GM21723 (cell line): ENCODE results near the gene CUEDC1.

Experiments used
- ATAC-seq: cut with Tn5 transposase; IDR thresholded peaks from one replicate; pipeline ENCODE4 v1.9.1; 2021; ENCODE audit warnings: mild to moderate bottlenecking, moderate library complexity; ENCODE audit not compliant: unreplicated experiment

Gene CUEDC1

DNA sequence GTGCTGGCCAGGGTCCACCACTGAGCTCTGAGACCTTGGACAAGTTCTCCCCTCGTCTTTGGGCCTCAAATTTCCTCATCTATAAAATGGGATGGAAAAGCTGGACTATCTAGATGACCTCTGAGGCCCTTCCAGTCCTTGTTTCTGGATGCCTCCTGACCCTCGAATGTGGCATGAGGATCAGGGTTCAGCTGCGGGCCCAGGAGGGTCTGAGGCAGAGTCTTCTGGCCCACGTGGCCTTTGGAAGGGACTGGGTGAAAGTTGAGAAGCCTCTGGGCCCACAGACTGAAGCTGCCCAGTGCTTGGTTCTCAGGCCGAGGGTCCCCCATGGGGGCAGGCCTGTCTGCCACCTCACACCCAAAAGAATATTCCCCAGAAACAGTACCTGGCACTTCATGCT, 88.5 kb downstream of the CUEDC1 start:
- ATAC-seq = no peak

DNA sequence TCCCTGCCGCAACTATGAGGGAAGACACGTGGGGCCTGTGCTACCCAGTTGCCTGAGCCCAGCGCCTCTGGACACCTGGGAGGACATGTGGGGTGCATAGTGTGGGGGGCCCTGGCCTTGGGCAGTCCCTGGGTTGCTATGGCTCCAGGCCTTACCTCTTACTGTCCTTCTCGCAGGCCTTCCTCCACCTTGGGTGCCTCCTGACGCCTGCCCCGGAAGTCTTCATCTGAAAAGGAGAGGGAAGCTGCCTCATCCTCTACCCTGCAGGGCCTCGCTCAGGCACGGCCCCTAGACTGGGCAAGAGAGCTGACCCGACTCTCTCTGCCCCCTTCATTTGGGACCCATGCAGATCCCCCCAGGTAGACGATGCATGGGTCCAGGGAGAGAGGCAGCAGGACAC, 88.9 kb downstream of the CUEDC1 start:
- ATAC-seq = no peak

DNA sequence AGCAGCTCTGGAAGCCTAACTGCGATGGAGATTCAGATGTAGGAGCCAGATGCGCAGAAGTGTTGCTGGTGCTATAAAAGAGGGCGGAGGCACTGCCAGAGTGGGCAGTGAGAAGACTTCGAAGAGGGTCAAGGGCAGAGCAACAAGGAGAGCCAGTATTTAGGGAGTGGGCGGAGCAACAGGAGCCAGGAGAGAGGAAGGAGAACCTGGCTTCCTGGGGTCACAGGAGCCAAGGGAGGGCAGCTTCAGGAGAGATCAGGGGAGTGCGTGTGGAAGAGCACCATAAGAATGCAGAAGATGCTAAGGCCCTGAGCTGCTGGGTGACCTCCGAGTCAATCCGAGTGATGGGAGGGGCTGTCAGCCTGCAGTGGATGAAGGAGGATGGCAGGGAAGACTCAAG, 90.9 kb downstream of the CUEDC1 start:
- no peak for ATAC-seq

DNA sequence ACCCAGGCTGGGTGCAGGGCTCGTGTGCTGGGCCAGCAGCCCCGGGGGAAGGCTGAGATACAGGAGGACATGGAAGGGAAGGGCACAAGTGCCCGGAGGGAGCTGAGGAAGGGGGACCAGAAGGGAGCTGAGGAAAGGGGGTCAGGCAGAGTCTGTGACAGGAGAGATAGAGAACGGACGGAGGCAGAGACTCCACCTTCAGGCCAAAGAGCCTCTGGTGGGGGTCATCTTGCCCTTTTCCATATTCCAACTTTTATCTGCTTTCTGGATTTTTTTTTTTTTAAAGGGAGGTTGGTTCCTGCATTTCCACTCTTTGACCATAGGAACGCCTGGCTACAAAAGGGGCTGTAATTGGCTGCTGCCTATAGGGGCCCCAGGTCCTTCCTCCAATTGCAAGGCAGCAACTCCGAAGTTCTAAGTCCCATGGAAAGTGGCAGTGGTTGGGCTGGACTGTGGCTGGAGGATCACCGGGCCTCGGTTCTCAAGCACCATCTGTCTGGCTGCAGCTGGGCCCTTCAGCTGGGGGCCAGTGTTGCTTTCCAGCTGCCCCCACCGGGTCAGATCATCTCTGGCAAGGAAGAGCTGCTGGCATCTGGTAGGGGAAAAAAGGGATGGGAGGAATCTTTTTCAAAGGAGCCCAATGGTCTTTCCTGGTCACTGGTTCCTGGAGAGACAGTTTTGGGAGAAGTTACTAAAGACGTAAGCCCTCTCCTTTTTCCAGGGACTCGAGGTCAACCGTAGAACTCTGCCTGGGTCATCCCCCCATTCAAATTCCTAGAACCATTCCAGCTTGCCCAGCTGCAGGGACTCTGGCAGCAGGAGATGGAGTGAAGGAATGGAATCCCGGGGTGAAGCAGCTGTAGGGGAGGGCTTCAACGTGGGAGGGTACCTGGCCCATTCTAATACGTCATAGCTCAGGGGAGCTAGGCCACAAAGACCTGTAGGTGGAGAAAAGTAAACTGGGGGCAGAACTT, 92.2 kb downstream of the CUEDC1 start:
- ATAC-seq = no peak

DNA sequence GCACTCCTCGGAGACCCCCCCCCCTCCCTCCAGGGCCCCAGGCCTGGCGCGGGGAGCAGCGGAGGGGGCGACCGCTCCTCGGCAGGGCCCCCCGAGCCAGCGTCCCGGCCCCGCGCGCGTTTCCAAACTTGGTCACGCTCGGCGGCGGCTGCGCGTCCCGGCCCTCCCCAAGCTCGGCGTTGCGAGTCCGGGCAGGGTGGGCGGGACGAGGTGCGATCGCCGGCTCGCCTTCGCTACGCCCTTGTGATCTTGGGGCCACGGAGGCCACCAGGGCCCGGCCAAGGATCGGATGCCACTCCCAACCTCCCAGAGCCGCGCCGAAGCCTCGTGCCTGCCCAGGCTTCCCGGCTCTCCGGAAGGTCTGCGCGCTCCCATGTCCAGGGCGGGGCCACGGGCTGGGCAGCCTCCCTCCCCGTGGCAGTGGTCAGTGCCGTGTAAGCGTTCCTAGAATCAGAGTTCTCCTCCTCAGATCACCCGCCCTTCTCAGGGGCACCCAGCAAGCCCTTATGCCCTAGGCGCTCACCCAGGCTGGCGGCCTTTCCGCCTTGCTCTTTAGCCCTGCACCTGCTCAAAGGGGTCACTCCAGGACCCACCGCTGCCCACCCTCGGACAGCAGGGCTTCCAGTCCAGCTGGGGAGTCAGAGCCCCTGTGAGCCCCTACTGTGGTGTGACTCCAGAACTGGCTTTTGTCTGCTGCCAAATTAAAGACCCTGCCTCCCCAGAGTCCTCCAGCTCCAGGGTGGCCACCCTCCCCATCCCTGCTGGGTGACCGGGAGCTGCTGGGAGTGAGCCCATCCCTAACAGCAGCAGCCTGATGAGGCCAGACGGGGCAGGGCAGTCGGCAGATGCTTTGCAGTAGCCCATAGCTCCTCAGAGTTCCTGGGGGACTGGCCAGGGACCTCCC, 93.2 kb downstream of the CUEDC1 start:
- no peak for ATAC-seq

DNA sequence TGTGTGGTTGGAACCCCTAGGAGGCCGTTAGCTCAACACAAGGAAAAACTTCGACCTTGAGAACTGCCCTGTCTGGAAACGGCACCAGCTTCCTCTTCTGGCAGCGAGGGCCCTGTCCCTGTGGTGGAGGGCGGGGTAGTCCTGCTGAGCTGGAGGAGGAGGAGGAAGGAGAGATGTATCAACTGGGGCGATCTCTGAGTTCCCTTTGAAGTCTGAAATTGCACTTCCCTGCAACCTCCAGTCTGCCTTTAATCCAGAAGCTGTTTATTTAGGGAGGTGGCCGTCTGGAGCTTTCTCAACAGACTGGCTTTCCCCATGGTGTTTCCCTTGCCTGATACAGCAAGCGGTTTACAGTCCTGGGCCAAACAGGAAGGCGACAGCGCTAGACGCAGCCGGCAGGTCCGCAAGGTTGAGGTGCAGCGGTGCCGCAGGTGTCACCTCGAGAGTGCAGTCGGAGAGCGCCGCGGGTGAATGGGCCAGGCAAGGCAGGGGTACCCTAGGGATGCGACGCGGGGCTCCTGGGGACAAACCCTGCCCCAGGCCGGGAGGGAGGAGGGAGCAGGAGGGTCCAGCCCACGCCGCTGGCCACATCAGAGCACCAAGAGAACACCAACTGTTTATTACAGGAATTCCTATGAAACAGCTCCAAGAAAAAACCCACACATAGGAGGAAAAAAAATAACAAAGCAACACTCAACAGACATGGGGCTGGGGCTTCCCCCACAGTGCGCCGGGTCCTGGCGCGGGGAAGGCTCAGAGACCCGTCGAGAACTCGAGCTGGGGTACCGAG, 94.0 kb downstream of the CUEDC1 start:
- ATAC-seq = no peak

DNA sequence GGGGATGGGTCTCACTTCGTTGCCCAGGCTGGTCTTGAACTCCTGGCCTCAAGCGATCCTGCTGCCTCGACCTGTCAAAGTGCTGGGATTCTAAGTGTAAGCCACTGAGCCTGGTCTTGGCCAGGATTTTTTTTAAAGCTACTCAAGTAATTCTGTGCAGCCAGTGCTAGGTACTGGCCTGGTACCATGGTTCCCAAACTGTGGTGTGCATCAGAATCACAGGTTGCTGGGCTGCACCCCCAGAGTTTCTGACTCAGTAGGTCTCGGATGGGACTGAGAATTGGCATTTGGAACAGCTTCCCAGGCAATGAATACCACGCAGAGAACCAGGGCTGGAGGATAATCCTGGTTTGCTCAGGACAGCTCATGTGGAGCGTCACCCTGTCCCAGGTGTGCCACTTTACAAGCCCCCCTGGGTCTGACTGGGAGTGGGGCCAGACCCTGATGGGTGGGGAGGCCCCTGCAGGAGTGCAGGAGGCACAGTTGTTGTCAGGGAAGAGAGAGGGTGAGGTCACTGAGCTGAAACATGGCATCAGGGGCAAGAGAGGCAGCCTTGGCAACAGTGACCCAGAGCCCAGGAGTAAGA, 94.7 kb downstream of the CUEDC1 start:
- no peak for ATAC-seq

DNA sequence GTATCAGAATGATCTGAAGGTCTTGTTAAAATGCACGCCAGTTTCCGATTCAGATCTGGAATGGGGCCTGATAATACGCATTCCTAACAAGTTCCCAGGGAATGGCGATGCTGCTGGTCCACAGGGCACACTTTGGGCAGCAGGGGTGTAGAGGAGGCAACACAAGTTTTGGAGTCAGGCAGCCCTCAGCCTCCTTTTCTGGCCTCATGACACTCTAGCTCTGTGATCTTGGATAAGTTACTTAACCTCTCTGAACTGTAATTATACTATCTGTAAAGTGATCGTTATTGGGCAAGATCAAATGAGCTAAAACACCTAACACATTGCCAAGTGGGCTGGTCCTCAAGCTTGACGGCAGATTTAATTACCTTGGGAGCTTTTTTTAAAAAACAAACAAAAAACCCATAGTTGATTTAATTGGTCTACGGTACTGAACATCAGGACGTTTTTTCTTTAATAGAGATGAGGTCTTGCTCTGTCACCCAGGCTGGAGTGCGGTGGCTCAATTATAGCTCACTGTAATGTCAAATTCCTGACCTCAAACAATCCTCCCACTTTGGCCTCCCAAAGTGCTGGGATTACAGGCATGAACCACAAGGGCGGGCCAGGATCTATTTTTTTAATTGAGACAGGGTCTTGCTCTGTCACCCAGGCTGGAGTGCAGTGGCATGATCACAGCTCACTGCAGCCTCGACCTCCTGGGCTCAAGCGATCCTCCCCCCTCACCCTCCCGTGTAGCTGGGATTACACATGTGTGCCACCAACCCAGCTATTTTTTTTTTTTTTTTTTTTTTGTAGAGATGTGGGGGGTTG, 95.4 kb downstream of the CUEDC1 start:
- ATAC-seq = no peak

DNA sequence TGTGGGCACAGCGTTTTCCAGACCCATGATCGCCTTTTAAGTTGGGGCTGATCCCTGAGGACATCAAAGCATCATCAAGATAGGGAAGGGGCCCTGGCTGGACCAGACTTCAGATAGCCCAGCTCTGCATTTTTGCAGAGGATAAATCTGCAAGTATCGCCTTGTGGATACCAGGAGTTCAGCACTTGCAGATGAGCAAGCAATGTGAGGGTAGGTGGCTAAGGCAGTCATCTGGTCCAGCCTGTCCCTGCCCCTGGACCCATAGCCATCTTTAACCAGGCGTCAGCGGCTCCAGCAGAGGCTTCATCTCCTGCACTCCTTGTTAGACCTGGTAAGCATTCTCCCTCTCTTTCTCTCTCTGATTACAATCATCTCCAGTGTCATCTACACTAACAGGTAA, 96.4 kb downstream of the CUEDC1 start:
- ATAC-seq = no peak

DNA sequence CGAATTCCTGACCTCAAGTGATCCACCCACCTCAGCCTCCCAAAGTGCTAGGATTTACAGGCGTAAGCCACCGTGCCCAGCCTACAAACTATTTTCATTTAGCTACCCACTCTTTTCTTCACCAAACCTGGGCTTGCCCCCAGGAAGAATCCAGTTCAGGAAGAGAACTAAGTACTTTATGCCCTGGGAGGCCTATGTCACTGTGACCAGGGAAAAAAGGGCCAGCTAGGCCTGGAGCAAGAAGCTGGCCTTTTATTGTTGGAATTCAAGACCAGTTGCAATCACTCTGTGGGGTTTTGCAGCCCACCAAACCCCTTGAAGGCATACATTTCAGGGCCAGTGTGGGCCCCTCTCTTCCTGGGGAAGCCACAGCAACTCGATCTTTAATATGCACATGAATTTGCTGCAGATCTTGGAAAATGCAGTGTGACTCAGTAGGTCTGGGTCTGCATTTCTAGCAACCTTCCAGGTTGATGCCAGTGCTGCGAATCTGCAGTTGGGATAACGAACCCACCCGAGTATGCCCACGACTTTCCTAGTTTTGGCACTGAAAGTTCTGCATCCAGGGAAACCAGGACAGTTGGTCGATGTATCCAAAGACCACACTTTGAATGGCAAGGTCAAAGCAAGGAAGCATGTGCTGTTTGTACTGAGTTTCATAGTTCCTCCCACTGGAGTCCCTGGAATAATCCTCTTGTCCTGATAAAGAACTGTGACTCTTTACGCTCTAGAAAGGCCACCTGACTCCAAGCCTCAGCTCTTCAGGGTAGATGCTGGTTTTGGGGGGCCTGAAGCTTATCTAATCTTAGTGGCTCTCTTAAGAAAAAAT, 98.2 kb downstream of the CUEDC1 start:
- ATAC-seq = no peak

DNA sequence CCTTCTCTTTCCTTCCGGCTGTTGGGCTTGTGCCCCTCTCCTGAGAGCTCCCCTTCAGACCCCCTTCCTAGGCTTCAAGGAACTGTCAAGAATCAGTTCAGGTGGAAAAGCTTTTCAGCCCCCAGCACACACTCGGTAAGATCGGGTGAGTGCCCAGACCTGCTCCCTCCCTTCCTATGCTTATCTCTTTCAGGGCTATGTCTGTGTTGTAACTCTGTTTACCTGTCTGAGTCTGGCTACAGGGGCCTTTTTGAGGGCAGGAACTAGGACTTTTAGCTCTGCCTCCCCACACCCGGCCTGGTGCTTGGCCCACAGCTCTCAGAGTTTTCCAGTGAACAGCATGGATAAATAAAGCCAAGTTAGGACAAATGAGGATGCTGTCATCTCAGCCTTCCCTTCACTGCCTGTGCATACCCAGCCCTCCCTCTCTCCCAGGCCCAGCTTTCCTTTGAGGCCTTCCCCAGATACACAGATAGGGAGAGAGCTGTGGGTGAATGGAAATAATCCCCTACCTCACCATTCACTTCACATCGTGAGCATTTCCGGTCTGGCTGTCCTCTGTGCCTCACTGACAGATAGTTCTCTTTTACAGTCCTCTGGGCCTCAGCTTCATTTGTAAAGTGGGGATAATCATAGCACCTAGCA, 99.7 kb downstream of the CUEDC1 start:
- no peak for ATAC-seq

DNA sequence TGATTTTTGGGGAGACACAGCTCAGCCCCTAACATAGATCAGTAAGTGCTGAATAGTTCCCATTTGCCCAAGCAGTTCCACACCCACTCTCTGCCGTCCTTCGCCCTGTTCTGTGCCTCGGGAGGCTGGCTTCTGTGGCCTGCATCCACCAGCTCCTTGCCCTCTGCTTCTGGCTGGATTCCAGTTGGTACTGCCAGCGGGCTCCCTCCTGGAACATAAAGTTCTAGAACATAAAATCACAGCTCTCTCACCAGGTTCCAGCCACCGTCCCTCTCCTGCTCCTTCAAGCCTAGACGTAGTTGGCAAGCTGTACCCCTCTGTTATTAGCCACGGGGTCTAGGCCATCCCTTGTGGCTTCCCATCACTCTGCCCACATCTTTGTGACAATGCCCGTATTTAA, 101.5 kb downstream of the CUEDC1 start:
- ATAC-seq = no peak

DNA sequence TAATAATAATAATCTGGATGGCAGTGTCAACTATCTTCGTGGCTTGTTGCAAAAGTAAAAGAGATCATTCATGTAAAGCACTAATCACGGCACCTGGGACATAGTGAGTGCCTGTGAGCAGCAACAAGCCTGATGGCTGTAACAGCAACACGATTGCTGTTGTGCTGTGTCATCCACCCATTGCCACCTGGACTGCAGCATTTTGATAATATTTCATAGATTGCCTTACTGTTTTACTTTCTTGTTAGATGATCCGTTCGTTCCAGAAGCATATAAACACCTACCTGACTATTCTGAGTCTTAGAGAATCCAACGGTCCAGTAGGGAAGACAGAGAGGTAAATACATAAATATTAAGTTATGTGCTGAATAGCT, 102.3 kb downstream of the CUEDC1 start:
- ATAC-seq = no peak

DNA sequence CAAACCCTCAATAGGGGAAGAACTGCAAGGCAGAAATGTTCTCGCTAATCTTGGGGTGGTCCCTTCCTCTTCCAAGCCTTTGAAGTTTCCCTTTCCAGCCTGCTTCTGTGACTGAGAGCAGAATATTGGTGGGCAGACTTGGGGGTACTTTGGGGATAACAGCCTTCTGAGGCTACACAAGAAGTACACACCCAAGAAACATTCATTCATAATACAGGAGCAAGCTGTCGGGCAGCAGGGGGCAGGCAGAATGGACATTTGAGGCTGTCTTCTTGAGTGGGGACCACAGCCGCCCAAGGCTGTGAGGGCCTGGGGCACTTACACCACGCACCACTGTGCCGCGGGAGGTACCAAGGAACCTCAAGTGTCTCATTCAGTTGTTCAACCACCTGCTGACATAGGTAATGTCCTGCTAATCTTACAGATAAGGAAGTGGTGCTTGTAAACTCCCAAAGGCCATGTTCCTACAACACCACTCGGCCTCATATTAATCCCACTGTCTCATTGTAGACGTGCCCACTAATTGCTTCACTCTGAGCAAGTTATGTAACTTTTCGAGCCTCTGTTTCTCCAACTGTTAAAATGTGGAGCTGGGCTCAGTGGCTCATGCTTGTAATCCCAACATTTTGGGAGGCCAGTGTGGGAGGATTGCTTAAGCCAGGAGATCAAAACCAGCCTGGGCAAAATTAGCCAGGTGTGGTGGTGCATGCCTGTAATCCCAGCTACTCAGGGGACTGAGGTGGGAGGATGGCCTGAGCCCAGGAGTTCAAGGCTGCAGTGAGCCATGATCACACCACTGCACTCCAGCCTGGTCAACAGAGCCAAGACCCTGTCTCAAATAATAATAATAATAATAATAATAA, 102.9 kb downstream of the CUEDC1 start:
- no peak for ATAC-seq

DNA sequence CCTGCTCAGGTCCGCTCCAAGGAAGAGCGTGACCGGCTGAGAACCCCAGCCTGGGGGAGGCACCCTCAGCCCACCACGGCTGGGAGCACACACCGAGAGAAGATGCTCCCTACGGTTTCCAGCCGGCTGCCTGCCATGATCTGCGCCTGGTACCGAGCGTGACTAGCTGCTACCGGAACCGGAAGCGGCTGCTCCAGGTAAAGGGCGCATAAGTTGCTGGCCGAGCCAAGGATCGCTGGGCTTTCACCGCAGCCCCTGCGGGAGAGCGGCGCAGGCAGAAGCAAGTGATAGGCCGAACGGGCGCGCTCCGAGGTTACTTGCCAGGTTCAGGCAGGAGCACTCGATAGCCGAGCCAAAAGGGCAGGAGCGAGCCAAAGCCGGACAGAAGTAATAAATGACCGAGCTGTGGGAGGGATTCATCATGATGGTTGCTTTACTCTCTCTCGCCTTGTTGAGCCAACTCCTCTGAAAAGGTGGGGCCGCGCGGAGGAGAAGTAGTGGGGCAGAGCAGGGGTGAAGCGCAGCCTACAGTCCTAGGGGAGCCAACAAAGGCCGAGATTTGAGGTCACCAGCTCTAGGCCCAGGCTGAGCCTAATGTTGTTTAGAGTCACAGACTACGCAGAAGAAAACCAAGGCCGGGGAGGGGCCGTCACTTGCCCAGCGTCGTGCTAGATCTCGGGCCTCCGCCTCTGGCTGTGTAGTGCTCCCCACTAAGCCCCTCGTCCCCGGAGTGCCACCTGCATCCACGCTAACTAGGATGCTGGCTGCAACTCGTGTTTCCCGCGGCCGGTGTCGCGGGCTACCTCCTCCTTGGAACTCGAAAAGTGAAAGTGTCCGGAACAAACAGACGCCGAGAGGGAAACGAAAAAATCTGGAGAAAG, 105.1 kb downstream of the CUEDC1 start, which contains the start of gene MRPS23:
TSS of gene MRPS23 (minus strand) at position 171 of the 881 bp plus-strand sequence. CDS start at position 137, 34 bp downstream.
- peak; percentile 92 for ATAC-seq

DNA sequence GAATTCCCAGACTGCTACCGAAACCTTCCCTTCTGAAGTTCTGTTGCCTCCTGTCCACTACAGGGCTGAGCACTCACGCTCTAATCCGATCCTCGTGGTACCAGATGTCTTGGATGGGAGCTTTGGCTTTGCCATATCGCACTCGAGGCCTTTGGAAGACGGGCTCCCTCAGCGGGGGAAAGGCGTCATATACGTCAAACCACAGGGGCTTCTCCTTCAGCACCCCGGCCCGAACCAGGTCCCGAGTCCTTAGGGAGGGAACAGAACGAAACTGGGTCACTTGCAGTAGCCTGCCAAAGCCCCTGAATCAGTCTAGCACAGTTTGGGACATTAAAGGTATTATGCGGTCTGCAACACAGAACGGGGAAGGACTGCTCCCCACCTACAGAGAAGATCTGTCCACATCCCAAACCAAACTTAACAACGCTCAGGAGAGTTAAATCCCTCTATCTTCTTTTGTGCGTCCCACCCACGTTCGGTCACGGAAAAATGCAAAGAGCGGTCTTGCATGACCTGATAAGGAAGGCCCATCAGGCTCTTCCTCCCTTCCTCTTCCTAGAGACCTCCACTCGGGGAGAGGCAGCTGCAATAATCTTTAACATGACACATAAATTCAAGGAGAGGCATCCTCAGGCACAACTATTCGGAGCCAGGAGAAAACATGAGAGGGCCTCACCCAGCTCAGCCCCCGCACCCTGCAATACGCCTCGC, 105.9 kb downstream of the CUEDC1 start:
- peak; percentile 1 for ATAC-seq
